ENCODE measurements around the gene CMIP.
A peak's percentile ranks its signal among the peaks of the same experiment; 100 is the strongest.

The CMIP gene

GRCh38 chr16:81444448-81445121, at the start of gene CMIP:
Gene CMIP (plus strand): TSS chr16:81444808.
- no peak for TF ChIP-seq CTCF (IDR thresholded peaks at IDR 0.05; ENCODE audit: low read depth, low read length)
- H3K4me3 ChIP-seq (ENCODE audit: low read depth, low read length) = peak within 1 kb of the TSS; percentile 82

- no peak for TF ChIP-seq CTCF (IDR thresholded peaks at IDR 0.05; ENCODE audit: low read depth, low read length)
- no peak overlapping the region for H3K4me3 ChIP-seq (ENCODE audit: low read depth, low read length)
Observed at GRCh38 chr16:81394966-81395655, 49.5 kb upstream of the CMIP start.

- no peak for TF ChIP-seq CTCF (IDR thresholded peaks at IDR 0.05; ENCODE audit: low read depth, low read length)
- H3K4me3 ChIP-seq (ENCODE audit: low read depth, low read length) = no peak overlapping the region
Observed at GRCh38 chr16:81397058-81397878, 47.3 kb upstream of the CMIP start.

GRCh38 chr16:81397879-81398520, 46.6 kb upstream of the CMIP start:
- H3K4me3 ChIP-seq (ENCODE audit: low read depth, low read length) = no peak overlapping the region
- TF ChIP-seq CTCF (IDR thresholded peaks at IDR 0.05; ENCODE audit: low read depth, low read length) = no peak

GRCh38 chr16:81399909-81400308, 44.7 kb upstream of the CMIP start:
- TF ChIP-seq CTCF (IDR thresholded peaks at IDR 0.05; ENCODE audit: low read depth, low read length) = no peak
- H3K4me3 ChIP-seq (ENCODE audit: low read depth, low read length) = no peak overlapping the region

- TF ChIP-seq CTCF (IDR thresholded peaks at IDR 0.05; ENCODE audit: low read depth, low read length) = no peak
- no peak overlapping the region for H3K4me3 ChIP-seq (ENCODE audit: low read depth, low read length)
Observed at GRCh38 chr16:81401035-81401950, 43.3 kb upstream of the CMIP start.
